GM10266 (cell line): ENCODE results near the gene FBXO38.

Experiments
- DNase-seq: peaks from one replicate; pipeline ENCODE4 v3.0.0; 2012; ENCODE audit errors: extremely low spot score
- CTCF ChIP-seq: IDR thresholded peaks from 2 replicates; pipeline ENCODE4 v1.5.1; 2012; ENCODE audit warnings: mild to moderate bottlenecking, low read depth; ENCODE audit not compliant: control insufficient read depth, insufficient read depth; ENCODE audit errors: missing control alignments

The FBXO38 gene

GRCh38 chr5:148483750-148484149, 100.0 kb downstream of the FBXO38 start:
- no peak for DNase-seq
- no peak for TF ChIP-seq CTCF

GRCh38 chr5:148484651-148485050, 100.9 kb downstream of the FBXO38 start:
- DNase-seq: no peak
- no peak for TF ChIP-seq CTCF

GRCh38 chr5:148486456-148486855, 102.7 kb downstream of the FBXO38 start:
- TF ChIP-seq CTCF: no peak
- DNase-seq: no peak

- TF ChIP-seq CTCF: no peak
- DNase-seq: no peak
These were observed 105.0 kb downstream of the FBXO38 start for GRCh38 chr5:148488757-148489156.

GRCh38 chr5:148491015-148491792, 107.4 kb downstream of the FBXO38 start:
- no peak for TF ChIP-seq CTCF
- DNase-seq: no peak

- no peak for DNase-seq
- no peak for TF ChIP-seq CTCF
These were observed 108.0 kb downstream of the FBXO38 start for GRCh38 chr5:148491793-148492184.

GRCh38 chr5:148492351-148492750, 108.6 kb downstream of the FBXO38 start:
- no peak for DNase-seq
- TF ChIP-seq CTCF: no peak
